Lower leg skin (tissue), 3 donors: ENCODE measurements around the gene DLG5.

Experiments
- CTCF ChIP-seq, 3 donors: fragments of 450-650 bp; IDR thresholded peaks; one replicate each; pipeline ENCODE4 v1.5.1; 2016; ENCODE audit warnings: antibody characterized with exemption in 3 of 3, mild to moderate bottlenecking in 3 of 3, moderate library complexity in 2 of 3
- POLR2A ChIP-seq, 2 donors: fragments of 450-650 bp; IDR thresholded peaks; one replicate each; pipeline ENCODE4 v1.6.1; 2016 to 2017; ENCODE audit warnings: antibody characterized with exemption in 2 of 2, mild to moderate bottlenecking in 1 of 2, moderate library complexity in 1 of 2

- TF ChIP-seq CTCF (IDR thresholded peaks at IDR 0.05) (no peak), POLR2A (IDR thresholded peaks at IDR 0.05) (no peak)
Measured at GRCh38 chr10:77744245-77744644, 182.3 kb downstream of the DLG5 start.
